ENCODE data around the gene RPS27L.

- TF ChIP-seq CTCF (conservative IDR thresholded peaks at IDR 0.05 in 1 of 2, IDR thresholded peaks at IDR 0.05 in 1 of 2; ENCODE audit: low read depth in 1 of 2, low read length in 2 of 2) (no peak), EZH2 (IDR thresholded peaks at IDR 0.05; ENCODE audit: low read length, missing control alignments) (no peak)
Measured at GRCh38 chr15:63197626-63198025, 40.3 kb upstream of the RPS27L start.
